GM10248 (cell line): Measurements from ENCODE around the gene GTF2A1.

Experiments used
- CTCF ChIA-PET: fragments of 300-600 bp; sonication (Branson Sonifier 250); formaldehyde crosslinking; extraction: SDS; loops from one replicate; lab custom pipeline; 2021; ENCODE audit warnings: antibody characterized with exemption; lab: Yijun Ruan, JAX
- POLR2A ChIA-PET: fragments of 350-650 bp; sonication (Branson Sonifier 250); formaldehyde crosslinking; extraction: SDS; loops from one replicate; lab custom pipeline; 2020; ENCODE audit warnings: antibody characterized with exemption; lab: Yijun Ruan, JAX
- DNase-seq: peaks from one replicate; pipeline ENCODE4 v3.0.0; 2012; ENCODE audit errors: extremely low spot score
- CTCF ChIP-seq: IDR thresholded peaks from 2 replicates; pipeline ENCODE4 v1.5.1; 2012; ENCODE audit warnings: mild to moderate bottlenecking, low read depth; ENCODE audit errors: extremely low read depth, missing control alignments, control extremely low read depth

The GTF2A1 gene

GRCh38 chr14:81169711-81170103 lies 51.1 kb downstream of the GTF2A1 start:
- ChIA-PET POLR2A (interaction anchor here (1.0 kb wide), 1 partner anchor 51 kb away, joined by 4 read pairs; the partner anchor contains the start of gene GTF2A1), CTCF (interaction anchor here (0.6 to 6.1 kb wide), 34 partner anchors 8 to 302 kb away, joined by 3 to 110 read pairs (median 4); partner anchors contain the start of gene CEP128)
- no peak for TF ChIP-seq CTCF
- DNase-seq, result peak; percentile 14

GRCh38 chr14:81169267-81169666 lies 51.5 kb downstream of the GTF2A1 start:
- no peak for TF ChIP-seq CTCF
- ChIA-PET POLR2A (no interaction called here), CTCF (interaction anchor here (1.1 to 6.1 kb wide), 15 partner anchors 7 to 233 kb away, joined by 3 to 110 read pairs (median 7); no protein-coding TSS in a partner anchor)
- no peak for DNase-seq

- ChIA-PET CTCF (interaction anchor here (0.9 to 7.0 kb wide), 8 partner anchors 17 to 298 kb away, joined by 3 to 104 read pairs (median 10); partner anchors contain the start of gene CEP128), POLR2A (no interaction called here)
- no peak for DNase-seq
- no peak for TF ChIP-seq CTCF
Observed at GRCh38 chr14:81166121-81166520, 54.6 kb downstream of the GTF2A1 start.

GRCh38 chr14:81165188-81165587 lies 55.6 kb downstream of the GTF2A1 start:
- POLR2A ChIA-PET, result no interaction called here
- DNase-seq, result no peak
- no peak for TF ChIP-seq CTCF
- CTCF ChIA-PET, result interaction anchor here (0.9 to 7.0 kb wide), 17 partner anchors 10 to 299 kb away, joined by 3 to 104 read pairs (median 8); partner anchors contain the start of gene CEP128

- peak; percentile 57 for DNase-seq
- CTCF ChIA-PET, result interaction anchor here (0.6 to 7.0 kb wide), 27 partner anchors 7 to 300 kb away, joined by 3 to 104 read pairs (median 4); partner anchors contain the start of genes CEP128 and TSHR
- POLR2A ChIA-PET, result interaction anchor here (1.0 kb wide), 1 partner anchor 56 kb away, joined by 7 read pairs; the partner anchor contains the start of gene GTF2A1
- peak; percentile 80 for TF ChIP-seq CTCF
Observed at GRCh38 chr14:81164167-81164774, 56.5 kb downstream of the GTF2A1 start.

- no peak for DNase-seq
- TF ChIP-seq CTCF, result no peak
- ChIA-PET CTCF (interaction anchor here (0.6 to 7.0 kb wide), 21 partner anchors 8 to 290 kb away, joined by 3 to 104 read pairs (median 7); partner anchors contain the start of genes CEP128 and TSHR), POLR2A (no interaction called here)
Observed at GRCh38 chr14:81162941-81163340, 57.8 kb downstream of the GTF2A1 start.
